Ramos (cell line): ENCODE data around the gene ZNF75A.

Source experiments
- in situ Hi-C: fragments of 300-500 bp; cut with MboI; formaldehyde crosslinking; loops from one replicate; pipeline ENCODE4 v1.14.3; 2022; ENCODE audit warnings: low sequenced_read_pairs; ENCODE audit not compliant: unreplicated experiment

The ZNF75A gene

GRCh38 chr16:3358871-3359270 lies 53.6 kb downstream of the ZNF75A start:
- in situ Hi-C loops = no loop called here

- in situ Hi-C loops = no loop called here
Observed at GRCh38 chr16:3362931-3363330, 57.6 kb downstream of the ZNF75A start.

- in situ Hi-C loops = no loop called here
Observed at GRCh38 chr16:3363793-3364192, 58.5 kb downstream of the ZNF75A start.

- in situ Hi-C loops = no loop called here
Observed at GRCh38 chr16:3364774-3365427, 59.6 kb downstream of the ZNF75A start.
